ENCODE data around the gene FGD4.

DNA sequence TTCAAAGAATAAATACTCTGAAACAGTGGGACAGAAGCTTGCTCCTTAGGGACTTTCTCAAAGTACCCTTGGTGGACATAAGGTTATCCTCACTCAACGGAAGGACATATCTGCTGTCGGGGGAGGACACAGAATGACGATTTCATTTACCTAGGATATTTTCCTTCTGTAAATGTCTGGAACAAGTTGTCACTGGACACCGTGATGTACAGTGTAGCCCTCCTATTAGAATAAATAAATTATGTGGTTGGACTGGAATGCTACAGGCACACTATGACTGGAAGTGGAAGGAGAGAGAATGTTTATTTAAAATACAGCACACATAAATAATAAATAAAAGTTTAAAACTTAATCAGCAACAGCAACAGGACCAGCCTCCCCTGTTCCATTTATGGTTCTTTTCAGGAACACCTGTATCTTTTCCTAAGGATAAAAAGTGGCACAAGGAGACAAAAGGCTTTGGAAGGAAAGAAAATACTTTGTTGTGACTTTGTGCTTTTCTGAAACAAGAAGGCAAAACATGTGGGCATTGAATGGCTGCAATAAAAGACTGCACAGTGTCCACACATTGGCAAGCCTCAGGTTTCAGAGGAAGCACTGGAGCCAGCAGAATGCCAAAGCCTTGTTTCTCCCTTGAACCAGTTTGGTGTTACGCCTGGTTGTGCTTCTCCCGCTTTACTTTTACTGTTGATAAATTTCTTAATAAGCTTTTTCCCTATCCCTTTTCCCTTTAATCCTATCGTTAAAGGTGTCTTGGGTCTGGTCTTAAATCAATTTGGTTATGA is 36.8 kb downstream of the FGD4 start:
- TF ChIP-seq RBFOX2 (IDR thresholded peaks at IDR 0.05; ENCODE audit: low read depth, low read length) = no peak
- TF ChIP-seq, protein P1, sequence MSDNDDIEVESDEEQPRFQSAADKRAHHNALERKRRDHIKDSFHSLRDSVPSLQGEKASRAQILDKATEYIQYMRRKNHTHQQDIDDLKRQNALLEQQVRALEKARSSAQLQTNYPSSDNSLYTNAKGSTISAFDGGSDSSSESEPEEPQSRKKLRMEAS (CRISPR knock-in tag; IDR thresholded peaks at IDR 0.05) = no peak

Data from K562 (cell line).